Endothelial cell of umbilical vein (primary cell): ENCODE results near the gene SAP25. TPM values are rescaled to one million over a fixed set of nuclear protein-coding genes. Genes with fewer than 3 reads are reported as not detected.

Experiments used
- BruUV-seq: library from RNA; stranded (reverse); fragments of 400-500 nt; replicated peaks from 2 replicates; lab custom pipeline; 2021; lab: Mats Ljungman, UMichigan
- CTCF ChIA-PET: fragments of 300-600, 350-600 bp; sonication (Branson Sonifier 250); formaldehyde crosslinking; loops from one replicate; lab custom pipeline; 2021; ENCODE audit warnings: antibody characterized with exemption, inconsistent platforms; lab: Charles Lee
- POLR2A ChIA-PET: fragments of 300-600, 350-600 bp; sonication (Branson Sonifier 250); formaldehyde crosslinking; loops from one replicate; lab custom pipeline; 2021; ENCODE audit warnings: antibody characterized with exemption, inconsistent platforms; lab: Charles Lee
- DNase-seq: peaks from one replicate; pipeline ENCODE4 v3.0.0-alpha.2; 2011; ENCODE audit warnings: low read depth, low spot score
- FAIRE-seq: peaks from 2 replicates; lab custom pipeline; 2011; peaks lifted over from hg19 to GRCh38; lab: Jason Lieb, UNC
- H2AFZ ChIP-seq: 2 replicates; pipeline ENCODE4 v1.6.0; 2012; ENCODE audit warnings: low read depth, low read length, control low read depth, inconsistent platforms
- H3K27ac ChIP-seq: 2 replicates; pipeline ENCODE4 v1.5.1; 2011; ENCODE audit warnings: low read depth, mild to moderate bottlenecking, control low read depth, low read length, moderate library complexity; ENCODE audit not compliant: insufficient read depth
- H3K27me3 ChIP-seq, 2 experiments: 2 replicates each; pipeline versions ENCODE4 v1.6.0 to v1.6.1; 2011; ENCODE audit warnings: low read length in 2 of 2, mixed read lengths in 1 of 2; ENCODE audit not compliant: control insufficient read depth in 2 of 2, insufficient read depth in 2 of 2
- H3K36me3 ChIP-seq, 2 experiments: 2 replicates in 1 of 2; 3 replicates in 1 of 2; pipeline ENCODE4 v1.5.1; 2011; ENCODE audit warnings: low read length in 2 of 2, mild to moderate bottlenecking in 1 of 2, moderate library complexity in 1 of 2; ENCODE audit not compliant: control insufficient read depth in 2 of 2, insufficient read depth in 2 of 2; ENCODE audit errors: extremely low read depth in 1 of 2
- H3K4me1 ChIP-seq: 3 replicates; pipeline ENCODE4 v1.5.1; 2011; ENCODE audit warnings: mild to moderate bottlenecking, low read length; ENCODE audit not compliant: control insufficient read depth, insufficient read depth; ENCODE audit errors: extremely low read depth
- H3K4me2 ChIP-seq: 2 replicates; pipeline ENCODE4 v1.6.1; 2011; ENCODE audit warnings: low read length, control low read depth, mixed read lengths; ENCODE audit not compliant: insufficient read depth
- H3K4me3 ChIP-seq, 3 experiments: fragments of 200-600 bp in 1 of 3; sonication (generic), shearing (Covaris generic) in 1 of 3; replicated peaks in 1 of 3; 2 replicates each; pipeline ENCODE4 v1.5.1; 2011 to 2016; ENCODE audit warnings: control low read depth in 3 of 3, low read length in 3 of 3, mild to moderate bottlenecking in 2 of 3, inconsistent platforms in 1 of 3, low read depth in 1 of 3, moderate library complexity in 1 of 3; ENCODE audit not compliant: insufficient read depth in 1 of 3
- H3K79me2 ChIP-seq: 2 replicates; pipeline ENCODE4 v1.6.0; 2012; ENCODE audit warnings: low read length, inconsistent platforms; ENCODE audit not compliant: control insufficient read depth, insufficient read depth
- H3K9ac ChIP-seq: replicated peaks from 2 replicates; pipeline ENCODE3; 2011; ENCODE audit warnings: low read length, control low read depth; ENCODE audit not compliant: insufficient read depth; ENCODE audit errors: extremely low read depth
- H3K9me1 ChIP-seq: replicated peaks from 3 replicates; pipeline ENCODE4 v1.6.0; 2011; ENCODE audit warnings: mild to moderate bottlenecking, low read length; ENCODE audit not compliant: control insufficient read depth, insufficient read depth; ENCODE audit errors: extremely low read depth
- H3K9me3 ChIP-seq: replicated peaks from 2 replicates; pipeline ENCODE4 v1.5.1; 2012; ENCODE audit warnings: low read length, inconsistent platforms; ENCODE audit not compliant: control insufficient read depth, insufficient read depth
- H4K20me1 ChIP-seq: replicated peaks from 2 replicates; pipeline ENCODE3; 2011; ENCODE audit warnings: mild to moderate bottlenecking, low read length; ENCODE audit not compliant: control insufficient read depth, insufficient read depth; ENCODE audit errors: extremely low read depth
- GATA2 ChIP-seq: IDR thresholded peaks from 2 replicates; pipeline ENCODE4 v1.7.0; 2011; ENCODE audit warnings: low read depth, mild to moderate bottlenecking, moderate library complexity, mixed read lengths, low read length; ENCODE audit not compliant: insufficient read length, insufficient read depth
- JUN ChIP-seq: IDR thresholded peaks from 2 replicates; pipeline ENCODE4 v1.6.1; 2011; ENCODE audit warnings: borderline replicate concordance, low read depth; ENCODE audit not compliant: insufficient read length, insufficient read depth
- MYC ChIP-seq: IDR thresholded peaks from one replicate; pipeline ENCODE4 v1.6.1; 2011; ENCODE audit warnings: mild to moderate bottlenecking, low read depth, low read length
- dilution Hi-C: fragments of 300-500 bp; cut with MboI; formaldehyde crosslinking; loops from one replicate; pipeline ENCODE4 v1.15.0; 2019; ENCODE audit warnings: low sequenced_read_pairs; ENCODE audit not compliant: extremely low pct_ligation_motif_present
- intact Hi-C: fragments of 100-400 bp; cut with micrococcal nuclease; formaldehyde crosslinking; loops from one replicate; pipeline ENCODE4 v1.10.0; 2022
- polyA plus RNA-seq, 4 experiments: library from polyadenylated mRNA; depleted of rRNA in 3 of 4; stranded (reverse) in 3 of 4; unstranded in 1 of 4; fragments of >200 nt; gene quantifications; 2 replicates each; pipeline versions ENCODE4 v1.2.1 to v1.2.3, GENCODE V29; 2011 to 2012; ENCODE audit warnings: missing spikeins in 1 of 4
- total RNA-seq: library from RNA; stranded (reverse); gene quantifications from 2 replicates; pipeline ENCODE4 v1.2.3, GENCODE V29; 2021
- TF ChIP-seq, protein P1 (sequence below), 2 donors: IDR thresholded peaks; 1 replicate in 1 of 2; 2 replicates in 1 of 2; pipeline ENCODE4 v1.5.1; 2011; ENCODE audit warnings: low read length in 2 of 2, mild to moderate bottlenecking in 2 of 2, moderate library complexity in 2 of 2, control low read depth in 1 of 2, inconsistent platforms in 1 of 2, low read depth in 1 of 2; ENCODE audit not compliant: insufficient read depth in 1 of 2; ENCODE audit errors: extremely low read depth in 1 of 2
- TF ChIP-seq, protein P2 (sequence below): IDR thresholded peaks from 2 replicates; pipeline ENCODE4 v1.6.1; 2011; ENCODE audit not compliant: insufficient read depth, insufficient read length

Gene SAP25
- total and polyA plus RNA-seq, 2 donors (not counting 3 experiments of a cell fraction or from before 2014, with no cell fraction given), result 3.2 TPM

DNA sequence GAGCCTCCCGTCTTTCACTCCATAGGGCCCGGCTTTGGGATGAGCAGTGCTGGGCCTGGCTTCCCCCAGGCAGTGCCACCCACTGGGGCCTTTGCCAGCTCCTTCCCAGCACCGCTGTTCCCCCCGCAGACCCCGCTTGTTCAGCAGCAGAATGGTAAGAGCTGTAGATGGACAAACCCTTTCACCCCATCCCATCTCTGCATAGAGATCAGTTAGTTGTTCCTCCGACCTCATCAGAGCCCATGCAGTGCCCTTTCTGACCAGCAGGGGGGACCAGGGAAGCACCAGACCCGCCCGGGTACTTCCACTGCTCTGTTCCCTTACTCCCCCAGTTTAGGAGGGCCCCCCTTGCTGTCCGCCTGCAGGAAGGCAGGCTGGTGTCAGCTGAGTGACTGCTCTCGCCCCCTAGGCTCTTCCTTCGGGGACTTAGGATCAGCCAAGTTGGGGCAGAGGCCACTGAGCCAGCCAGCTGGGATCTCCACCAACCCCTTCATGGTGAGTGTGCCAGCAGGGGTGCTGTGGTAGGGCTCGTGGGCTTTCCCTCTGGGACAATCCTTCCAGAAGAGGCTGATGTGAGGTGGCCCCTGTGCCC lies 9.8 kb downstream of the SAP25 start:
- Histone ChIP-seq H3K4me1 (peaks cover 2% of the 10 kb centered on the region), H3K9me3 (no peaks in the 10 kb centered on the region), H2AFZ (no peak overlapping the region), H4K20me1 (no peaks in the 10 kb centered on the region), H3K79me2 (no peaks in the 10 kb centered on the region), H3K27ac (no peak overlapping the region), H3K36me3 (peaks cover 0 to 24% of the 10 kb centered on the region in 2 experiments), H3K4me2 (no peak overlapping the region), H3K27me3 (no peaks in the 10 kb centered on the region), H3K9me1 (no peaks in the 10 kb centered on the region), H3K9ac (no peak overlapping the region), H3K4me3 (no peak overlapping the region)
- dilution Hi-C loops (no loop called here), intact Hi-C loops (loop anchor here (1.0 kb wide), 2 partner anchors 24 to 127 kb away; no protein-coding TSS in a partner anchor)
- ChIA-PET CTCF (interaction anchor here (0.7 to 3.2 kb wide), 22 partner anchors 8 to 289 kb away, joined by 3 to 34 read pairs (median 4); partner anchors contain the start of genes AGFG2, FBXO24 and SLC12A9), POLR2A (no interaction called here)
- DNase-seq, result peak; percentile 53
- BruUV-seq, result no TSS peak
- TF ChIP-seq JUN, result no peak
- TF ChIP-seq, protein P1, sequence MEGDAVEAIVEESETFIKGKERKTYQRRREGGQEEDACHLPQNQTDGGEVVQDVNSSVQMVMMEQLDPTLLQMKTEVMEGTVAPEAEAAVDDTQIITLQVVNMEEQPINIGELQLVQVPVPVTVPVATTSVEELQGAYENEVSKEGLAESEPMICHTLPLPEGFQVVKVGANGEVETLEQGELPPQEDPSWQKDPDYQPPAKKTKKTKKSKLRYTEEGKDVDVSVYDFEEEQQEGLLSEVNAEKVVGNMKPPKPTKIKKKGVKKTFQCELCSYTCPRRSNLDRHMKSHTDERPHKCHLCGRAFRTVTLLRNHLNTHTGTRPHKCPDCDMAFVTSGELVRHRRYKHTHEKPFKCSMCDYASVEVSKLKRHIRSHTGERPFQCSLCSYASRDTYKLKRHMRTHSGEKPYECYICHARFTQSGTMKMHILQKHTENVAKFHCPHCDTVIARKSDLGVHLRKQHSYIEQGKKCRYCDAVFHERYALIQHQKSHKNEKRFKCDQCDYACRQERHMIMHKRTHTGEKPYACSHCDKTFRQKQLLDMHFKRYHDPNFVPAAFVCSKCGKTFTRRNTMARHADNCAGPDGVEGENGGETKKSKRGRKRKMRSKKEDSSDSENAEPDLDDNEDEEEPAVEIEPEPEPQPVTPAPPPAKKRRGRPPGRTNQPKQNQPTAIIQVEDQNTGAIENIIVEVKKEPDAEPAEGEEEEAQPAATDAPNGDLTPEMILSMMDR (IDR thresholded peaks at IDR 0.05; ENCODE audit: extremely low read depth in 1 of 2, insufficient read depth in 1 of 2, low read depth in 1 of 2, low read length in 2 of 2), result peak; percentile 90 to 94
- TF ChIP-seq, protein P2, sequence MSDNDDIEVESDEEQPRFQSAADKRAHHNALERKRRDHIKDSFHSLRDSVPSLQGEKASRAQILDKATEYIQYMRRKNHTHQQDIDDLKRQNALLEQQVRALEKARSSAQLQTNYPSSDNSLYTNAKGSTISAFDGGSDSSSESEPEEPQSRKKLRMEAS, result no peak
- no peak for TF ChIP-seq GATA2
- TF ChIP-seq MYC, result no peak
- FAIRE-seq, result peak; percentile 83
